Fibroblast of the aortic adventitia (primary cell): ENCODE measurements around the gene SNX18. TPM values are rescaled to one million over a fixed set of nuclear protein-coding genes. Genes with fewer than 3 reads are reported as not detected.
A peak's percentile ranks its signal among the peaks of the same experiment; 100 is the strongest.
"Not testable (repeated sequence)": the region's sequence is repeated elsewhere in the genome, so short reads cannot be mapped to it uniquely, and the experiment has no call there.

Source experiments
- DNase-seq: peaks from one replicate; pipeline ENCODE4 v3.0.0-alpha.2; 2010; ENCODE audit warnings: low read depth
- H3K4me3 ChIP-seq: 2 replicates; pipeline ENCODE4 v1.5.1; 2011; ENCODE audit warnings: low read depth, mild to moderate bottlenecking, control low read depth, low read length, moderate library complexity
- total RNA-seq: library from RNA; depleted of rRNA; stranded (reverse); fragments of >200 nt; gene quantifications from 2 replicates; pipeline ENCODE4 v1.2.3, GENCODE V29; 2012; ENCODE audit warnings: low replicate concordance
- TF ChIP-seq, protein P1 (sequence below): IDR thresholded peaks from 2 replicates; pipeline ENCODE4 v1.5.1; 2011; ENCODE audit warnings: mild to moderate bottlenecking, low read length, control low read depth, inconsistent platforms; ENCODE audit not compliant: insufficient read depth

Gene SNX18
- total RNA-seq, 1 donor, result 38.8 TPM

GRCh38 chr5:54480296-54480695 lies 37.3 kb upstream of the SNX18 start:
- no peak for DNase-seq
- TF ChIP-seq, protein P1, sequence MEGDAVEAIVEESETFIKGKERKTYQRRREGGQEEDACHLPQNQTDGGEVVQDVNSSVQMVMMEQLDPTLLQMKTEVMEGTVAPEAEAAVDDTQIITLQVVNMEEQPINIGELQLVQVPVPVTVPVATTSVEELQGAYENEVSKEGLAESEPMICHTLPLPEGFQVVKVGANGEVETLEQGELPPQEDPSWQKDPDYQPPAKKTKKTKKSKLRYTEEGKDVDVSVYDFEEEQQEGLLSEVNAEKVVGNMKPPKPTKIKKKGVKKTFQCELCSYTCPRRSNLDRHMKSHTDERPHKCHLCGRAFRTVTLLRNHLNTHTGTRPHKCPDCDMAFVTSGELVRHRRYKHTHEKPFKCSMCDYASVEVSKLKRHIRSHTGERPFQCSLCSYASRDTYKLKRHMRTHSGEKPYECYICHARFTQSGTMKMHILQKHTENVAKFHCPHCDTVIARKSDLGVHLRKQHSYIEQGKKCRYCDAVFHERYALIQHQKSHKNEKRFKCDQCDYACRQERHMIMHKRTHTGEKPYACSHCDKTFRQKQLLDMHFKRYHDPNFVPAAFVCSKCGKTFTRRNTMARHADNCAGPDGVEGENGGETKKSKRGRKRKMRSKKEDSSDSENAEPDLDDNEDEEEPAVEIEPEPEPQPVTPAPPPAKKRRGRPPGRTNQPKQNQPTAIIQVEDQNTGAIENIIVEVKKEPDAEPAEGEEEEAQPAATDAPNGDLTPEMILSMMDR, result no peak
- no peak overlapping the region for H3K4me3 ChIP-seq

GRCh38 chr5:54484219-54484894 lies 33.2 kb upstream of the SNX18 start:
- TF ChIP-seq, protein P1, result no peak
- DNase-seq, result no peak
- H3K4me3 ChIP-seq, result no peak overlapping the region

- not testable (repeated sequence) for H3K4me3 ChIP-seq, DNase-seq
Measured at GRCh38 chr5:54485659-54486058, 31.9 kb upstream of the SNX18 start.

- not testable (repeated sequence) for H3K4me3 ChIP-seq, DNase-seq
Measured at GRCh38 chr5:54489648-54489979, 27.9 kb upstream of the SNX18 start.

DNA sequence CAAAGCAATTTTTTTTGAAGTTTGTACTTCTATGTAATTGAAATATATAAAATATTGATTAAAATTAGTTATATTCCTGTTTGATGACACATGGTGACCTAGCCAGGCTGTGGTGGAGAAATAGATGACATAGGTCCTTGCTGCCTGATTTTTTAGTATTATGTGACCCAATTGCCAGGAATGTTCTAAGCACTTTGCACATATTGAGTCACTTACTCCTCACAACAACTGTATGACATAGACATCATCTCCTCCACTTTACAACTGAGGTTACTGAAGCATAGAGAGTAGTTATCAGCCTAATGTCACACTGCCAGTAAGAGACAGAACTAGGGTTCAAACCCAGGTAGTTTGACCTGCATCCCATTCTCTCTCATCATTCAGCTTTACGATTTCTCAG lies 26.2 kb upstream of the SNX18 start:
- no peak overlapping the region for H3K4me3 ChIP-seq
- DNase-seq, result no peak
- TF ChIP-seq, protein P1, result no peak

- DNase-seq, result peak; percentile 42
- no peak overlapping the region for H3K4me3 ChIP-seq
- TF ChIP-seq, protein P1, result no peak
Measured at GRCh38 chr5:54492178-54492577, 25.4 kb upstream of the SNX18 start.

DNA sequence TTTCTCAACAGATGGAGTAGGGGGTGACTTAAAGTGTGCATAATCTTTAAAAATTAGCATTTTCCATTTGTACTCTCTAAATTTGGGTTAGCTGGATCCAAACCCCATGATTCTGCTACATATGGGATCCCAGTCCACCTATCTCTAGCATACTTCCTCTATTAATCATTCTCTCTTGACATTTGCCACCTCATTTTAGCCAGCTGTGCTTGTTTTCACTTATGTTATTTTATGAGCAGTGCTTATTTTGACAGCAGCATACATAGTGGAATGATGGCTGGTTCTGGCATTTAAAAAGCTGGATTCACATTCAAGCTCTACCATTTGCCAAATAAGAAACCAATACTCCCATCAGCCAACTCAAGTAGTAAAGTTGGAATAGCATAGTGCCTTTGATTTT lies 22.5 kb upstream of the SNX18 start:
- TF ChIP-seq, protein P1, result no peak
- DNase-seq, result no peak

GRCh38 chr5:54514291-54514690 lies 3.3 kb upstream of the SNX18 start:
- DNase-seq, result no peak
- H3K4me3 ChIP-seq, result no peak overlapping the region

More for the DNA sequence above, 22.5 kb upstream of the SNX18 start:
- H3K4me3 ChIP-seq, result no peak overlapping the region

More at GRCh38 chr5:54514291-54514690, 3.3 kb upstream of the SNX18 start:
- TF ChIP-seq, protein P1, result no peak
